NCI-H748 (cell line): ENCODE data around the gene UBXN10.
A peak's percentile ranks its signal among the peaks of the same experiment; 100 is the strongest.
"Not testable (repeated sequence)": the region's sequence is repeated elsewhere in the genome, so short reads cannot be mapped to it uniquely, and the experiment has no call there.

Experiments
- DNase-seq: peaks from one replicate; lab custom pipeline; 2025; ENCODE audit not compliant: unreplicated experiment; lab: John Stamatoyannopoulos, UW

Gene UBXN10

DNA sequence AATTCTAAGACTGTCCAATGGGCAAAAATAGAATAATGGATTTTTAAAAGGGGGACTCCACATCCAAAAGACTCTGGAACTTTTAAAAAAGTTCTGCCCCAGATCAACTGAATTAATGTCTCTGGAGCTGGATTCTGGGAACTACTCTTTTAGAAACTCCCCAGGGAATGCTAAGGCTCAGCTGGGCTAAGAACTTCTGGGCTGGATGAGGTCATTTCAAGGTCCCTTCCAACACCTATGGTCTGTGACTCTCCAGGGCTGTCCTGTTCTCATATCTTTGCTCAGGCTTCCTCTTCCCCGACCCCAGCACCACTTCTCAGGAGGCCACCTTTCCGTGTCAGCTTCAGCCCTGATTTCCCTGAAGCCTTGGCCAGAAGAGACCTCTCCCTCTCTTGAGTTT is 13.9 kb downstream of the UBXN10 start:
- DNase-seq: no peak

DNA sequence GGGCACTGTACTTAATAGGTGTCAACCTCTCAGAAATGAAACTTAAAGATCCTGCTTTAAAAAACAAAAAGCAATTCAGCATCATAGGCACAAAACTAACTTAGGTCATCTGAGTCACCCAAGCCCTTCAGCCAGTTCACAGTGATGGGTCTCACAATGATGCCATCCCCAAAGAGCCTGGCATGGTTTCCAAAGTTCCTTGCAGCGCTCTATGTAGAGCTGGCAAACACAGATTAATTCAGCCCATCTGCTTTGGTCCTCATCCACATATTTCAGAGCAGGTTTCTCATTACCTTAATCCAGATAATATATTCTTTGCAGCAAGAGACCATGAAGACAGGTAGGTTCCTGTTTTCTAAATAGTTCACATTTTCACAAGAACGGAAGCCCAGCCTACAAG is 15.1 kb downstream of the UBXN10 start:
- DNase-seq: no peak

DNA sequence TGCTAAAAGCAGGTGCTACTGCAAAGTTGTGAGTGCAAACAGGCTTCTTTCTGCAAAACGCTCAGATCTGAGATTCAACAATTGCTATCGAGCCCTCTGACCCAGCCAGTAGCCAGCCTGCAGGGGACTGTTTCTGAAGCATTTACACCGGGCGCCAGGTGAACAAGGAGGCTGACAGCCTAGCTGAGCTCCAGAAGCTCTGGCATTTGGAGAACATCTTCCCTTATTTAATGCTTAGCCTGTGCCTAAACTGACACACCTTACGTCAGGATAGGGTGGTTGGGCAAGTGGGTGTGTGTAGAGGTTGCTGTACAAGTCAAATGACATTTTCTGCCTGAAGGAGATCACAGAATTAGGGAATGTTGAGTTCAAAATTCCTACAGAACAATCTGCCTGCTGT is 16.3 kb downstream of the UBXN10 start:
- no peak for DNase-seq

DNA sequence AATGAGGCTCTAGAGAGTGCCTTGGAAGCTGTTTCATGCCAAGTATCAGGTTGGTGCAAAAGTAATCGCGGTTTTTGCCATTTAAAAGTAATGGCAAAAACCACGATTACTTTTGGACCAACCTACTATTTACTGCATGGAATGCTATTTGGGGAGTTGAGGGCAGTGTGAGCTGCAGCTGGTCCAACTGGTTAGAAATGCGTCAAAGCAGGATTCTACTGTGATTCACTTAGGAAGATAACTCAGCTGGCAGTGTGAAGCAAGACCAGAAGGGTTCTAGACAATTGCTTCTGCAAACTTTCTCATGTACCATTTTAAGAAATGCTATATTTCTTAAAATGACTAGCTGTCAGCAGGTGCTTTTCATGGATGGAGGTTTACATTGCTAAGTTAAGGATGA is 21.6 kb downstream of the UBXN10 start:
- DNase-seq: no peak

DNA sequence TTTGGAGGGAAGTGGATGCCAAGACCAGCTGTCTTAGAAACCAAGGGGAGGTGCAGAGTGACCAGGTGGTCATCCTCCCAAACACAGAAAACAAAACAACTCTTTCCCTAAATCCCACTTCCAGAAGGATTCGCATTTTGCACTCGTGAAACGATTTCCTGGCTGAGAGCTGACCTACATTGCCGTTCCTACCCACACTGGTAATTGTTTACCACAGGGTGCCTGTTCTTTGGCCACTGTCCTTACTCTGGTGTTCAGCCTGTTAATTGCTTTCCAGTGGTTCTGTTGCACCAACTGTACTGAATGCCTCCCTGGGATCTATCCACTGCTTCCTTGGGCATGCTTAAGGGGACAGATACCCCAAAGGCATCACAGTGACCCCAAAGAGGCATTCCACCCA is 23.6 kb downstream of the UBXN10 start:
- DNase-seq: no peak

DNA sequence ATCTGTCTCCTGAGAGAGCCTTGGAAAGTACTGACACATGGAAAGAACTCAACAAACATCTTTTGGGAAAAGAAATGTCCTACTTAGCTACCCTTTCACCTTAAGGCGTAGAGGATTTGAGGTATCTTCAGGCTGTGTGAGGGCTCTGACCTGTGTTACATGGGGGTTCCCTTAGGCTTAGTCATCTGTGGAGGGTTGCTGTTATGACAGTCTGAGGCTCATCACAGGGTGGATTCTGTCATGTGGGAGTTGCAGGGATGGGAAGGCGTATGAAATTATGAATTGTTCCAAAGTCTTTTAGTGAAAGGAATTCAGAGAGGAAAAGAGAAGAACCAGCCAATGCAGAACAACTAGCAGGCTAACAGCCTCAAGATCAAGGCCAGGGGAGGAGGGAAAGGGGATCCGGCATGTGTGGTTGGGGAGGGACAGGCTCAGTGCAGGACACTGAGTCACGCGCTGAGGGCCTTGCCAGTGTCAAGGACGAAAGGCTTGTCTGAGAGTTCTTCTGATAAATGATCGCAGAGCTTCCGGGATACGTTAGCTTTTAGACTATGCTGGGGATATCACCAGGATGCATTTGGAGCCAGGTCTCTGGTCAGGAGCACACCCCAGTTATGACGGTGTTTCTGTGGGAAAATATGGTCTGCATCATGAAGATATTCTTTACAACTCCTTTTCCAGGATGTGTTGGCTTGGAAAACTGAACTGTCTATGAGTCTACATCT is 25.0 kb downstream of the UBXN10 start:
- DNase-seq: no peak

DNA sequence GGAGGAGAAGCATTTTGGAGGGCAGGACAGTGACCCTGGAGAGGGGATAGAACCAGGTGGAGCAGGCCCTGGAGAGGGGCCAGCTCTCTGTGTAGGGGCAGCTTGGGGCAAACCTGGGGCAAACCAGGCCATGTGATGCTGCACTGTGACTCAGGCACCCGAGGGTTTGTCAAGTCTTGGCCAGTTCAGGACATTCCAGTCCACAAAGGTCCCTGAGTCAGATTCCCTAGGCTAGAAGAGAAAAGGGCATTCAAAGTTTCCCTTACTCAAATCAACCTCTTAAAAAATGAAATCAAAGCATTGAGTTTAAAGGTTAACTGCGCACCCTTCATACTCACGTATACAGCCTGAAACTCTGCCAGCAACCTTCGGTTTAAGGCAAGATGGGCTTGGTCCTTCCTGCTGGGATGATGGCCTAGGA is 25.6 kb downstream of the UBXN10 start:
- DNase-seq: no peak

DNA sequence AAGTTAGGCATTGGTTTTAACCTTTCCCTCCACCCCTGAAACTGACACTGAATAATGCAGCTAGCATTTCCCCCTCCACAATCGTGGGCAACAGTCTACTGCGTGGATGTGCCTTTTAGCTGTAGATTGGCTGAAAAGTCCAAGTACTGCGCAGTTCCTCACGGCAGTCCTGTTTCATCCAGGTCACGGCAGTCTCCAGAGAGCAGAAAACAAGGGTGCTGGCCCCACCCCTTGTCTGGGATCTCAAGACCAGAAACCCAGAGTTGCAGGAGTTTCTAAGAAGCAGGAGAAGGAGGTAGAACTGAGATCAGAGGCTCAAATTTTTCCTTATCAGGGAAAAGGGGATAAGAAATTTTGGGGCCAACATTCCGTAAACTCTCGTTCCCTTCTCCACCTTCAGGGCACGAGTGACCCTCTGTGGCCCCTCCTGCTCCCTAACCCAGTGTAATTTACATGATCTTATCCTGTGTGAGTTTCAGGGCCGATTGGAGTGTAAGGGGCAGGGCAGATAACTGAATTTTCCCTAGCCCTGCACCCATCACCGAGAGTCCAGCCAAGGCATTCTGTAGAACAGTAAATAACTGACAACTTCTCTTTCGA is 26.3 kb downstream of the UBXN10 start:
- no peak for DNase-seq

DNA sequence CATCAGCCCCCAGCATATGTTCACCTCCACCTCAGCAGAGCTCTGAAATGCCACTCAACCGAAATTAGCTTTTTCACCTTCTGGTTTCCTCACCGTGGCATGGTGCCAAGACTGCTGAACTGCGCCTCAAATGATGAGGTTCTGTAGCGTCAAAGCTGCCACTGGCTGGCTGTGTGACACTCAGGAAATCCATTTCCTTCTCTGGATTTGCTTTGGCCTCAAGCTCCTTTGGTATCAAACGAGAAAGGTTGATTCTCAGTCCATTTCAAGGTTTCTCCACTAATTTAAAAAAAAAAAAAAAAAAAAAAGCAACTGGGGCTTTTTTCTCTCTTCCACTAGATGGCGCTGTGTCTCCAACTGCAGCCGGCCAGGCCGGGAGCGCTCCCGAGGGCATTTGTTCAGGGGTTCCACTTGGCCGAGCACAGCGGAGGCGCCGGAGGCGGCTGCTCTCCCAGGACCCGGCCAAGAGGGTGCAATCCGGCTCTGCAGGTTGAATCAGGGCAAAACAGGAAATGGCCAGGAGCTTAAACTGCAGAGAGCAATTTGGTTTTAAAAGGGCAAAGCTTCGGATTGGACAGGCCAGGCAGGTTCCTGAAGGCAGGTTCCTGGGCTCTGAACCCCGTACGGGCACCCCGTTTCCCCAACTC is 26.9 kb downstream of the UBXN10 start:
- peak; percentile 84 for DNase-seq

DNA sequence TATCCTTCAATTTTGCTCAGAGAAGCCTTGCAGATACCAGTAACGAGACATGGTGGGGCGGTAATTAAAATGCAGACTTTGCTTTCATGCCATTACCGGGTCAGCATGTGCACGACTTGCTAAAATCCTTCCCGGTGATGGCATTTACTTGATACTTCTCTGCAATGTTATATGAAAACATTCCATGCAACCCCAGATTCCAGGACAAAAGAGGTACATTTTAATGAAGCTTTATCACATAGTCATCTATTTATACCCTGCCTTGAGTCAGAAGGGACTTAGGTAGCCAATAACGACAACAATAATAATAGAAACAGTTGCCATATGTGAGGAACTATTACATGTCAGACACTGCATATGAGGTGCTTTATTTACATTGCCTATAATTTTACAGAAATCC is 29.8 kb downstream of the UBXN10 start:
- DNase-seq: no peak

DNA sequence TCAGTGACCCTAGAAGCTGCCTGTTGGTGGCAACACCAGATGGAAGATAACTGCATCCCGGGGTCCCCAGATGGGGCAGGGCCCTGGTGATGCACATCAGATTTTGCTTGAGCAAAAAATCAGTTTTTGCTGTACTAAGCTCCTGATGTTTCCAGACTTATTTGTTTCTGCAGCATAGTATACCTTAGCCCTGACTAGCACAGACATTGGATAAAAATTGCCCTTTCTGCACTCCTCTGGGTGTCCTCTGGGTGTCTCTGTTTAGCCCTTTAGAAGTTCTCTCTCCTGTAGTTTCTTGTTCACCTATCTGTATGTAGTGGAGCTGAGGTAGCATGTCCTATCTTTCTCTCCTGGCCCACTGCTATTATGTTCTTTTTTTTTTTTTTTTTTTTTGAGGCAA is 30.7 kb downstream of the UBXN10 start:
- DNase-seq: peak; percentile 43

DNA sequence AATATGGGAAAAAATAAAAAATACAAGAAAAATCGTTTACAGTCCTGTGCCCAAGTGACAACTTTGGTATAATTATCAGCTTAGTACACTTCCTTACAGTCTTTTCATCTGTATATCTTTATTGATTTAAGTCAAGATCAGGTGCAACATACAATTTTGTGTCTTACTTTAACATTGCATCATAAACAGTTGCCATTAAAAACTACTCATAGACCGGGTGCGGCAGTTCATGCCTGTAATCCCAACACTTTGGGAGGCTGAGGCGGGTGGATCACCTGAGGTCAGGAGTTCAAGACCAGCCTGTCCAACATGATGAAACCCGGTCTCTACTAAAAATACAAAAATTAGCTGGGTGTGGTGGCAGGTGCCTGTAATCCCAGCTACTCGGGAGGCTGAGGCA is 33.2 kb downstream of the UBXN10 start:
- DNase-seq: not testable (repeated sequence)

DNA sequence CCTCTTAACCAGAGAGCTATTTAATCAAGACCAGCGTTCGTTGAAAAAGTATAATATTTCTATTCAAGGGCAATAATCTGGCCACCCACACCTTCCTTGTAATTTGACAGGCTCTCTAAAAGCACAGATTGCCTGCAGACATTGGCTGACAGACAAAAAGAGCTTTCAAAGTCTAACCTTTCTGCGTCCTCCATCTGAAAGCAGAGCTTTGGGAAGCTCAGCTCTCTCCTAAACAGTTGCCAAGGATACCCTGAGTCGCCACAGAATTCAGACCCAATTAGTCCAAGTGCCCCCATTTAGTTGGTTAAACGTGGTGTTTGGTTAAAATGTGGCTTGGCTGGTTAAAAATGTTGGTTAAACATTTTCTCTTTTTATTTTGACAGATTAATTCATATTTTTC is 34.1 kb downstream of the UBXN10 start:
- DNase-seq: no peak

DNA sequence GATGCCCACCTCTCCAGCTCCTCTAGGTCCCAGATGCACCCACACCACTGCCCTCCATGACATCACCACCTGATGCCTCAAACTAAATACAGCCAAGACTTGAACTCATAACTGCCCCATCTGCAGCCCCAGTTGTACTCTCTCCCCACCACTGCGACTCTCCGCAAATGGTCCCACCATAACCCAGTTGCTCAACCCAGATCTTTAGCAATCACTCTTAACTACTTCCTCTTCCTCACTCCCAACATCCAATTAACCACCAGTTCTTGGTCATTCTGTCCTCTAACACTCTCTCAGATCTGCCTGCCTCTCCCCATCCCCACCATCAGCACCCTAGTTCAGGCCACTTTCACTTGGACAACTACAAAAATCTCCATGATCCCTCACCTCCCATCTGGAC is 37.2 kb downstream of the UBXN10 start:
- no peak for DNase-seq

DNA sequence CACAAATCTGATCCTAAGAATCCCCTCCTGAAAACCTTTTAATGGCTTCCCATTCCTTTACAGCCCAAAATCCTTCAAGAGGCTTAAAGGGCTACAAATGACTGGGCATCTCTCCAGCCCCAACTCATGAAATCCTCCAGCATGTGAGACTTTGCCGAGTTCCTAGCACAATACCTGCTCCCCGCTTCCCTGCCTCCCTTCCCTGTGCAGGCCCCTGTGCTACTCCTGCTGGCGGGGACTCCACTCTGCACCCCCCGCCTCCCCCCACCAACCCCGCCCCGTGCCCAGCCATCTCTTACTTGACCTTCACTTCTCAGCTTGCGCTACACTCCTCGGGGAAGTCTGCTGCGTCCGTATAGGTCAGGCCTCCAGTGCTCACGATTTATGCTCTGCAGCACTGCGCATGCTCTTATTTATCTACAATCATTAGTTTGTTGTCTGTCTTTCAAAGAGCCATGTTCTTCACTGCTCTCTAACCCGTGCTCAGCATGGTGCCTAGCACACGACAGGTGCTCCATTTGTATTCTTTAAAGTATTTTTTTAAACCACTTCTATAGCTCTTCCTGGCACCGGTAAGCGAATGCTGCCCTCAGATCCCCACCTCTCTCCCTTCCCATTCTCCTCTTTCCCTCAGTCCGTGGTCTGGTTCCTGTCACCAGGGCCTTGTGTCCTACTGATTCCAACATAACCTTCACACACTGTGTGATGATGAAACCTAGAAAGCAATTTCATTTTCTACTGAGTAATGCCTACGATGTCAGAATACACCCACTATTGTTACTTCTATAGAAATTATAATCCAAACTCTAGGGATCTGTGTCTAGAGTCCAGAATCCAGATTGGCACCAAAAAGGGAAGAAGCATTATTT is 37.9 kb downstream of the UBXN10 start:
- peak; percentile 65 for DNase-seq

DNA sequence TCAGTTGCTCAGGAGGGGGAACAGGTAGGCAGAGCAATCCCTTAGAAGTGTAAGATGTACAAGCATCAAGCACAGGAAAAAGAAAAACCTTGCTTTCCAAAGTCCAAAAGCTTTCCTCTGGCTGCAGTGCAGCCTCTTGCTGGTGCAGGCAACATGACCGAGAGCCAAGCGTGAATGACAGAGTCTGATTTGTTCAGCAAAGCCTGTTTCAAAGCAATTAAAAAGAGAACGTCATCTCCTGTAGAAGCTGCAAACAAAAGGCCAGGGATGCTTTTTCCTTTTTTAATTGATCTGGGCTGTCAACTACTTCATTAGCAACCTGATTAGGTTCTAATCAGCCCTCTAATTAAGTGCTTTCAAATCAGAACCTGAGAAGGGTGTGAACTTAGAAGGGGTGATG is 38.6 kb downstream of the UBXN10 start:
- DNase-seq: no peak

DNA sequence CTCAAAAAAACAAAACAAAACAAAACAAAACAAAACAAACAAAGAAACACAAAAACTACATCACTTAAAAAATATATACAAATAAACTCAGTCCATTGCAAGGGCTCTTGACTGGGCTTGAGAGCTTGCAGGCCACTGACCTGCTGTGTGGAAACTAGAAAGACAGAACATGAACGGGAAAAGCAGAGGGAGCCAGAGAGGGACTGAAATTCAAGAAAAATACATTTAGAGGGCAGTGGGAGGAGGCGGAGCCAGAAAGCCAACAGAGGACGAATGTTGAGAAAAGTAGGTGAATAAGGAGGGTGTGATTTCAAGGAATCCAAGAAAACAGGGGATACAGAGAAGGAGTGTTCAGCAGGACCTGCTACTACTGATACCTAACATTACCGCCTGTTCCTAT is 41.8 kb downstream of the UBXN10 start:
- no peak for DNase-seq

DNA sequence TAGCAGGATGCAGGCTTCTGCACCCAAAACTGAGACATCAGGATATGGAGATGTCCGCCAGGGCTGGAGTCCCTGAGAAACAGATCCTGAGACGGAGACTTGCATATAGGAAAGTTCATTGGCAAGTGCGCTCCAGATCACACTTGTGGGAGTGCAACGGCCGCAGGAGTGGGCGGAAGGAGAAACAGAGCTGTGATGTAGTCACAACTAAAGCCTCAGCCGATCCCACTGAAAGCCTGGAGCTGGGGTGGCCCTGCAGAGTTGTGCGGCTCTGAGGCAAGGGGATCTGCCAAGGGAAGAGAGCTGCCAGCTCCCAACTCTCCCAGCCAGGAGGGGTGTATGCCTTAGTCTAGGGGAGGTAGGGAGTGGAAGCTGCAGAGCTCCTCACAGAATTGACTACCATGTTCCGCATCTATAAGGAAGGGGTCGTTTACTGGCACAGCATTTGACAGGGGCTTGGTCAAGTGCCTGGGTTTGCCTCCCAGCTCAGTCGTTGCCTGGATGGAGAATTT is 42.5 kb downstream of the UBXN10 start:
- no peak for DNase-seq

DNA sequence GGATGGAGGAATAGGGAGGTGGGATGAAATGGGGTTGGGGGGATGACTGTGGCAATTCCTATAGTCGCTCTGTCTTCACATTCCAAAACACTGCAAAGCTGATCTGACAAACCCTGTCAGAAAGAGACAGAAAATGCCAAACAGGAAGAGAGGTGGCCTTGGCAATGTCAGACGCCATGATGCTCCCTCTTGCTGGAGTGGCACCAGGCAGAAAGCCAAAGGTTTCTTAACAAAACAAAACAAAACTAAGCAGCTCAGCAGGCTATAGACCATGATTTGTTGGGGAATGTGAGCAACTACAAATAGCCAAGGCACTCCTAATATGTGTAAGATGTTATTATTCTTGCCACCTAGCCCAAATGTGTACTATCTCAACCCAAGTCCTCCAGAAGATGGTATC is 43.3 kb downstream of the UBXN10 start:
- DNase-seq: no peak

DNA sequence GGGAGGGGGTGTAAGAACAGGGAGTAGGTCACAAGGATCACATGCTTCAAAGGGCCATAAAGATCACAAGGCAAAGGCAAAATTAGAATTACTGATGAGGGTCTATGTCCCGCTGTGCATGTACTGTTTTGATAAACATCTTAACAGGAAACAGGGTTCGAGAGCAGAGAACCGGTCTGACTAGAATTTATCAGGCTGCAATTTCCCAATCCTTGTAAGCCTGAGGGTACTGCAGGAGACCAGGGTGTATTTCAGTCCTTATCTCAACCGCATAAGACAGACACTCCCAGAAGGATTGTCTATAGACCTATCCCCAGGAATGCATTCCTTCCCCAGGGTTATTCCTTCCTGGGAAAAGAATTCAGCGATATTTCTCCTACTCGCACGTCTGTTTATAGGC is 46.7 kb downstream of the UBXN10 start:
- DNase-seq: peak; percentile 31

DNA sequence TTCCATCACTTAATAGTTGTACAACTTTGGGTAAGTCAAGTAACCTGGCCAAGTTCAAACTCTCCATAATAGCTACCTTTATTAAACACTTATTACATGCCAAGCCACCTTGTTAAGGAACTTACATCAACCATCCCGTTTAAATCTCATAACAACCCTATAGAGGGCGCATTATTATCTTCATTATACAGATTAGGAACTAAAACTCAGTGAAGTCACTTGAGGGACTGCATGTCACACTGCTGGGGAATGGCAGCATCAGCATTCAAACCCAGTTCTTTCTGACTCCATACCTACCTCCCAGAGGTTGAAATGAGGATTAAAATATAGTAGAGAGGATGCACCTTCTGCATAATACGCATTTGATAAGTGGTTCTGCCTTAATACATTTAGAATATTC is 47.5 kb downstream of the UBXN10 start:
- peak; percentile 36 for DNase-seq
